CD14-positive monocyte (primary cell): Measurements from ENCODE around the gene OLFML2B. TPM values are rescaled to one million over a fixed set of nuclear protein-coding genes. Genes with fewer than 3 reads are reported as not detected.

Source experiments
- DNase-seq, 3 donors: peaks; one replicate each; pipeline ENCODE4 v3.0.0-alpha.2; 2011 to 2022
- H2AFZ ChIP-seq: 2 replicates; pipeline ENCODE4 v1.6.0; 2012; ENCODE audit warnings: mild to moderate bottlenecking, low read depth, low read length, inconsistent platforms; ENCODE audit not compliant: insufficient read depth, poor library complexity, severe bottlenecking
- H3K27ac ChIP-seq, 2 donors: 1 replicate in 1 of 2; 2 replicates in 1 of 2; pipeline ENCODE4 v1.5.1; 2012 to 2013; ENCODE audit warnings: low read length in 2 of 2, control low read depth in 1 of 2, inconsistent platforms in 1 of 2, low read depth in 1 of 2, mild to moderate bottlenecking in 1 of 2
- H3K27me3 ChIP-seq, 2 donors: one replicate each; pipeline versions ENCODE4 v1.6.0 to v1.6.1; 2011 to 2013; ENCODE audit warnings: low read length in 2 of 2; ENCODE audit not compliant: control insufficient read depth in 2 of 2, insufficient read depth in 2 of 2
- H3K36me3 ChIP-seq, 2 donors: replicated peaks in 1 of 2; 1 replicate in 1 of 2; 2 replicates in 1 of 2; pipeline versions ENCODE4 v1.5.1 to v1.6.1; 2012 to 2013; ENCODE audit warnings: low read length in 2 of 2, control low read depth in 1 of 2, inconsistent platforms in 1 of 2, mild to moderate bottlenecking in 1 of 2; ENCODE audit not compliant: insufficient read depth in 2 of 2, control insufficient read depth in 1 of 2
- H3K4me1 ChIP-seq, 2 donors: 1 replicate in 1 of 2; 2 replicates in 1 of 2; pipeline versions ENCODE4 v1.5.1 to v1.6.1; 2012 to 2013; ENCODE audit warnings: low read length in 2 of 2, control low read depth in 1 of 2, inconsistent platforms in 1 of 2, mild to moderate bottlenecking in 1 of 2, moderate library complexity in 1 of 2; ENCODE audit not compliant: insufficient read depth in 2 of 2, control insufficient read depth in 1 of 2
- H3K4me2 ChIP-seq: replicated peaks from 2 replicates; pipeline ENCODE3; 2012; ENCODE audit warnings: low read length, moderate library complexity, mild to moderate bottlenecking; ENCODE audit not compliant: poor library complexity, severe bottlenecking; ENCODE audit errors: extremely low read depth
- H3K4me3 ChIP-seq, 3 experiments: fragments of 200-600 bp in 1 of 3; sonication (generic) in 1 of 3; replicated peaks in 1 of 3; 1 replicate in 2 of 3; 2 replicates in 1 of 3; pipeline ENCODE4 v1.5.1; 2011 to 2013; ENCODE audit warnings: low read length in 3 of 3, mild to moderate bottlenecking in 3 of 3, control low read depth in 2 of 3, low read depth in 2 of 3, inconsistent platforms in 1 of 3, moderate library complexity in 1 of 3
- H3K79me2 ChIP-seq: 2 replicates; pipeline ENCODE4 v1.6.0; 2012; ENCODE audit warnings: mild to moderate bottlenecking, control low read depth, inconsistent platforms, low read length, moderate library complexity; ENCODE audit not compliant: insufficient read depth
- H3K9ac ChIP-seq: 2 replicates; pipeline ENCODE4 v1.6.0; 2017; ENCODE audit warnings: low read length, mild to moderate bottlenecking; ENCODE audit not compliant: insufficient read depth, poor library complexity, severe bottlenecking
- H3K9me3 ChIP-seq, 2 donors: replicated peaks in 1 of 2; 1 replicate in 1 of 2; 2 replicates in 1 of 2; pipeline versions ENCODE4 v1.5.1 to v1.6.1; 2012 to 2013; ENCODE audit warnings: low read length in 2 of 2, control low read depth in 1 of 2; ENCODE audit not compliant: control insufficient read depth in 1 of 2, insufficient read depth in 1 of 2
- H4K20me1 ChIP-seq: 2 replicates; pipeline ENCODE4 v1.6.0; 2012; ENCODE audit warnings: mild to moderate bottlenecking, low read length, control low read depth, moderate library complexity; ENCODE audit not compliant: insufficient read depth
- H3K27ac Mint-ChIP-seq, 7 donors: one replicate each; pipeline ENCODE4 v1.8.0; 2020; ENCODE audit warnings: mild to moderate bottlenecking in 7 of 7, mixed read lengths in 7 of 7, moderate library complexity in 6 of 7, inconsistent platforms in 2 of 7
- H3K27me3 Mint-ChIP-seq, 3 donors: one replicate each; pipeline ENCODE4 v1.8.0; 2021 to 2022; ENCODE audit warnings: low read depth in 3 of 3, mild to moderate bottlenecking in 3 of 3, mixed read lengths in 3 of 3, moderate library complexity in 3 of 3, inconsistent platforms in 1 of 3
- H3K36me3 Mint-ChIP-seq, 2 donors: one replicate each; pipeline ENCODE4 v1.8.0; 2020; ENCODE audit warnings: mixed read lengths in 2 of 2, inconsistent platforms in 1 of 2, mild to moderate bottlenecking in 1 of 2
- H3K4me1 Mint-ChIP-seq: one replicate; pipeline ENCODE4 v1.8.0; 2020; ENCODE audit warnings: mild to moderate bottlenecking, mixed read lengths
- H3K4me3 Mint-ChIP-seq, 2 donors: one replicate each; pipeline ENCODE4 v1.8.0; 2020; ENCODE audit warnings: mild to moderate bottlenecking in 2 of 2, mixed read lengths in 2 of 2, moderate library complexity in 1 of 2
- H3K9me3 Mint-ChIP-seq, 7 donors: one replicate each; pipeline ENCODE4 v1.8.0; 2020 to 2022; ENCODE audit warnings: mixed read lengths in 7 of 7, mild to moderate bottlenecking in 6 of 7, moderate library complexity in 6 of 7, inconsistent platforms in 2 of 7
- WGBS: methylation state at CpG from one replicate; pipeline ENCODE4 v1.1.5; 2013; ENCODE audit warnings: missing lambda C conversion rate; ENCODE audit not compliant: insufficient coverage; 5-methylcytosine and 5-hydroxymethylcytosine counted together
- intact Hi-C, 2 donors: fragments of 100-400 bp; cut with micrococcal nuclease; formaldehyde crosslinking; loops; one replicate each; pipeline versions ENCODE4 v1.15.0 to v1.15.1; 2023
- polyA plus RNA-seq, 3 donors: library from polyadenylated mRNA; depleted of rRNA in 1 of 3; unstranded in 2 of 3; stranded (reverse) in 1 of 3; fragments of 300-500 nt in 2 of 3; fragments of >200 nt in 1 of 3; fragmentation: Illumina TruSeq in 2 of 3; gene quantifications; 1 replicate in 2 of 3; 2 replicates in 1 of 3; pipeline ENCODE4 v1.2.3, GENCODE V29; 2012 to 2021
- TF ChIP-seq, protein P1 (sequence below): fragments of 200-600 bp; IDR thresholded peaks from one replicate; pipeline ENCODE4 v1.8.0; 2022; ENCODE audit warnings: antibody characterized with exemption, mild to moderate bottlenecking

Gene OLFML2B
- polyA plus RNA-seq, 3 donors = 0.66 to 1.4 (median 0.95) TPM

DNA sequence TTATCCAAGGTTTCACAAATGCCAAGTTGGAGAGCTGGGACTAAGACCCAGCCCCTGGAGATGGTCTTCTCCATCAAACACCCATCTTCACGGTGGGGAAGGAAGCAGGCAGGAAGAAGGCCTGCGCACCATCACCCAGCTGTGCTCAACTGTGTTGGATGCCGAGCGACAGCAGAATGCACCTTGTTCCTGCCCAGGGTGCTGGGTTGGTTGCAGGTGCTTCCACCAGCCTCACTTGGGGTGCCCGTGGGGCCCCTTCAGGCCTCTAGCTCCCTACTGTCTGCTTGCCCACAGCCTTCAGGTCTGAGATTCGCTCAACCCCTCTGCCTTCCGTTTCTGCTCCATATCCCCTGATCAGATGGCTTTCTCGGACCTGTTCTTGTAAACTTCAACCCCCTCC is 42.5 kb downstream of the OLFML2B start:
- Mint-ChIP-seq H3K36me3 (no peaks in the 10 kb centered on the region), H3K27me3 (peaks cover 0 to 3% (median 2%) of the 10 kb centered on the region in 3 donors), H3K9me3 (peaks cover 0 to 5% (median 2%) of the 10 kb centered on the region in 7 donors), H3K4me1 (peaks cover 7% of the 10 kb centered on the region), H3K4me3 (no peak overlapping the region), H3K27ac (peak overlapping the region in 1 of 7 donors; percentile 5)
- no peak overlapping the region for H3K4me2 ChIP-seq
- intact Hi-C loops = no loop called here
- no peak overlapping the region for H2AFZ ChIP-seq
- H3K27ac ChIP-seq = no peak overlapping the region
- no peaks in the 10 kb centered on the region for H3K36me3 ChIP-seq
- no peaks in the 10 kb centered on the region for H3K9me3 ChIP-seq
- DNase-seq = no peak
- WGBS = 86% methylated on average over 5 of the region's 8 CpGs
- H3K4me3 ChIP-seq = no peak overlapping the region
- no peak overlapping the region for H3K9ac ChIP-seq
- TF ChIP-seq, protein P1, sequence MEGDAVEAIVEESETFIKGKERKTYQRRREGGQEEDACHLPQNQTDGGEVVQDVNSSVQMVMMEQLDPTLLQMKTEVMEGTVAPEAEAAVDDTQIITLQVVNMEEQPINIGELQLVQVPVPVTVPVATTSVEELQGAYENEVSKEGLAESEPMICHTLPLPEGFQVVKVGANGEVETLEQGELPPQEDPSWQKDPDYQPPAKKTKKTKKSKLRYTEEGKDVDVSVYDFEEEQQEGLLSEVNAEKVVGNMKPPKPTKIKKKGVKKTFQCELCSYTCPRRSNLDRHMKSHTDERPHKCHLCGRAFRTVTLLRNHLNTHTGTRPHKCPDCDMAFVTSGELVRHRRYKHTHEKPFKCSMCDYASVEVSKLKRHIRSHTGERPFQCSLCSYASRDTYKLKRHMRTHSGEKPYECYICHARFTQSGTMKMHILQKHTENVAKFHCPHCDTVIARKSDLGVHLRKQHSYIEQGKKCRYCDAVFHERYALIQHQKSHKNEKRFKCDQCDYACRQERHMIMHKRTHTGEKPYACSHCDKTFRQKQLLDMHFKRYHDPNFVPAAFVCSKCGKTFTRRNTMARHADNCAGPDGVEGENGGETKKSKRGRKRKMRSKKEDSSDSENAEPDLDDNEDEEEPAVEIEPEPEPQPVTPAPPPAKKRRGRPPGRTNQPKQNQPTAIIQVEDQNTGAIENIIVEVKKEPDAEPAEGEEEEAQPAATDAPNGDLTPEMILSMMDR = no peak
- H3K79me2 ChIP-seq = no peaks in the 10 kb centered on the region
- H3K4me1 ChIP-seq = no peaks in the 10 kb centered on the region
- no peaks in the 10 kb centered on the region for H4K20me1 ChIP-seq
- H3K27me3 ChIP-seq = no peaks in the 10 kb centered on the region

DNA sequence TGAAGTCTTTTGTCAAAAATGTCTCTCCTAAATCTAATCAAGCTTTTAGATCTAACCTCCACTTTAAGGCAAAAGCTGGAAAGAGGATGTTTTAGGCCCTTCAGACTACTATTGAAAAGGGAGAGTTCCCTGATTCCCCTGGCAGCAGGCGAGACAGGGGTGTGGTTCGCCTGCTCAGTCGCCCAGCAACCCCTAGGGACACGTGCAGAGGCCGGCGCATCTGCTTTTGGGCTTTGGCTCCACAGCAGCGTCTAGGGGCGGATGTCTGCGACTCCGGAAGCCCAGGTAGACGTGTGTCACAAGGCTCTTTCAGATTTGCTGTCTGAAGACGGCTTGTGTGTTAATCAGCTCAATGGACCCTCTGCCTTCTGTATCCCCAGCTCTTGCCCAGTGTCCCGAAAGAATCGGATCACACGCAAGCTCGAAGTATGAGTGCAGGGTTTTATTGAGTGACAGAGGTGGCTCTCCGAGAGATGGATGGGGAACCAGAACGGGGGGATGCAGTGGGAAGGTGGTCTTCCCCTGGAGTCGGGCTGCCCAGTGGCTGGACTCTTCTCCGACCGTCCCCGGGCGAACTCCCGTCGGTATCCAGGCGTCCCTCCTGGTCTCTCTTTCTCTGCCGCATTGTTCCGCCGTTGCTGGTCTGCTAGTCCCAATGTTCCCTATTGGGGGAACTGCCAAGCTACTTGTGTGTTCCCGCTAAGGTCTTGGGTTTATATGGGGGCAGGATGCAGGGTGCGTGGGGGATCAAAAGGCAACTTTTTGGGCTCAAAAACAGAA is 45.5 kb downstream of the OLFML2B start:
- no peaks in the 10 kb centered on the region for H3K9me3 ChIP-seq
- H3K4me1 ChIP-seq = no peaks in the 10 kb centered on the region
- H3K4me2 ChIP-seq = no peak overlapping the region
- no peaks in the 10 kb centered on the region for H3K79me2 ChIP-seq
- Mint-ChIP-seq H3K4me1 (peaks cover 5% of the 10 kb centered on the region), H3K27ac (no peak overlapping the region), H3K9me3 (peaks cover 0 to 5% (median 2%) of the 10 kb centered on the region in 7 donors), H3K4me3 (no peak overlapping the region), H3K36me3 (no peaks in the 10 kb centered on the region), H3K27me3 (peaks cover 0 to 3% (median 2%) of the 10 kb centered on the region in 3 donors)
- H3K9ac ChIP-seq = no peak overlapping the region
- no peak overlapping the region for H3K4me3 ChIP-seq
- 96% methylated on average over 30 of the region's 31 CpGs for WGBS
- no peaks in the 10 kb centered on the region for H4K20me1 ChIP-seq
- TF ChIP-seq, protein P1 = no peak
- DNase-seq = no peak
- no peaks in the 10 kb centered on the region for H3K27me3 ChIP-seq
- H2AFZ ChIP-seq = no peak overlapping the region
- no peaks in the 10 kb centered on the region for H3K36me3 ChIP-seq
- intact Hi-C loops = no loop called here
- no peak overlapping the region for H3K27ac ChIP-seq
